Epithelial cell of prostate (primary cell): ENCODE measurements around the gene INPP5E.

ENCODE experiments used
- DNase-seq: peaks from one replicate; pipeline ENCODE4 v3.0.0-alpha.2; 2011; ENCODE audit warnings: low read depth, low spot score
- H3K27ac ChIP-seq: fragments of 450-650 bp; 2 replicates; pipeline ENCODE4 v1.5.1; 2017; ENCODE audit warnings: mild to moderate bottlenecking

Gene INPP5E, protein sequence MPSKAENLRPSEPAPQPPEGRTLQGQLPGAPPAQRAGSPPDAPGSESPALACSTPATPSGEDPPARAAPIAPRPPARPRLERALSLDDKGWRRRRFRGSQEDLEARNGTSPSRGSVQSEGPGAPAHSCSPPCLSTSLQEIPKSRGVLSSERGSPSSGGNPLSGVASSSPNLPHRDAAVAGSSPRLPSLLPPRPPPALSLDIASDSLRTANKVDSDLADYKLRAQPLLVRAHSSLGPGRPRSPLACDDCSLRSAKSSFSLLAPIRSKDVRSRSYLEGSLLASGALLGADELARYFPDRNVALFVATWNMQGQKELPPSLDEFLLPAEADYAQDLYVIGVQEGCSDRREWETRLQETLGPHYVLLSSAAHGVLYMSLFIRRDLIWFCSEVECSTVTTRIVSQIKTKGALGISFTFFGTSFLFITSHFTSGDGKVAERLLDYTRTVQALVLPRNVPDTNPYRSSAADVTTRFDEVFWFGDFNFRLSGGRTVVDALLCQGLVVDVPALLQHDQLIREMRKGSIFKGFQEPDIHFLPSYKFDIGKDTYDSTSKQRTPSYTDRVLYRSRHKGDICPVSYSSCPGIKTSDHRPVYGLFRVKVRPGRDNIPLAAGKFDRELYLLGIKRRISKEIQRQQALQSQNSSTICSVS

DNA sequence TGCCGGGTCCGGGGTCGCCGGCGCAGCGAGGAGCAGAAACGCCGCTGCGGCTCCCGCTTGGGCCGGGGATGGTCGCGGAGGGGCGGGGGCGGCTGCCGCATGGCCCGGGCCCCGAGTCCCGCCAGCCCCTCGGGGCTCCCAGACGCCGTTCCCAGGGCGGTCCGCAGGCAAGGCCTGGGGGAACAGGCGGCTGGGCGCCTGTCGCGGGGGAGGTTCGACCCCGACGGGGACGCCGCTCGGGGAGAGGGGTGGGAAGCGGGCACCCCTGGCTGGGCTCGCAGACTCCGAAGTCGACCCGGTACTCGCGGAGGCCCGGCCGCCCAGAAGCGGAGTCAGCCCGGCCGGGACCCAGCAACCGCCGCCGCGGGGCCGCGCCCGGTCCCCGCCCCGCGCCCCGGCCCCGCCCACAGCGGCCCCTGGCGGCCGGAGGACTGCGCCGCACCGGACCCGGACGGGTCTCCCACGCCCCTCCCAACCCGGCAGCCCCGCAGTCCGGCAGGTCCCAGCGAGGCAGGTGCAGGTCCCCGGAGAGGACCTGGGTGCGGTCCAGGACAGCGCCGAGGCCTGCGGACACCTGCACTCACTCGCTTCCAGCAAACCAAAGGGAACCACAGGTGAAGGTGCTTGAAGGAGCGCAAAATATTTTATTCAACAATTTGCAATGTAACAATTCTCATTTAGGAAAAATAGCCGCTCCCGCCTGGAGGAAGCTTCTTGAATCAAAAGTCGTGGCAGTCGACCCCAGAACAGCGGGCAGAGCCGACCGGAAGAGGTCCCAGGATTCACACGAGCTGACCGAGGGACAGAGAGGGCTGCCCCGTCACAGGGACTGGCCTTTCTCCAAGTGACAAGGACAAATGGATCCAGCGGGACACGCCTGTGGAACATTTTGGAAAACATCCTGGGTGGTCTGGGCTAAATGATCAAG, at the start of gene INPP5E:
Gene INPP5E (minus strand): TSS at position 365 of the 928 bp plus-strand sequence. CDS start 426 bp downstream, outside the sequence.
- DNase-seq, result no peak

DNA sequence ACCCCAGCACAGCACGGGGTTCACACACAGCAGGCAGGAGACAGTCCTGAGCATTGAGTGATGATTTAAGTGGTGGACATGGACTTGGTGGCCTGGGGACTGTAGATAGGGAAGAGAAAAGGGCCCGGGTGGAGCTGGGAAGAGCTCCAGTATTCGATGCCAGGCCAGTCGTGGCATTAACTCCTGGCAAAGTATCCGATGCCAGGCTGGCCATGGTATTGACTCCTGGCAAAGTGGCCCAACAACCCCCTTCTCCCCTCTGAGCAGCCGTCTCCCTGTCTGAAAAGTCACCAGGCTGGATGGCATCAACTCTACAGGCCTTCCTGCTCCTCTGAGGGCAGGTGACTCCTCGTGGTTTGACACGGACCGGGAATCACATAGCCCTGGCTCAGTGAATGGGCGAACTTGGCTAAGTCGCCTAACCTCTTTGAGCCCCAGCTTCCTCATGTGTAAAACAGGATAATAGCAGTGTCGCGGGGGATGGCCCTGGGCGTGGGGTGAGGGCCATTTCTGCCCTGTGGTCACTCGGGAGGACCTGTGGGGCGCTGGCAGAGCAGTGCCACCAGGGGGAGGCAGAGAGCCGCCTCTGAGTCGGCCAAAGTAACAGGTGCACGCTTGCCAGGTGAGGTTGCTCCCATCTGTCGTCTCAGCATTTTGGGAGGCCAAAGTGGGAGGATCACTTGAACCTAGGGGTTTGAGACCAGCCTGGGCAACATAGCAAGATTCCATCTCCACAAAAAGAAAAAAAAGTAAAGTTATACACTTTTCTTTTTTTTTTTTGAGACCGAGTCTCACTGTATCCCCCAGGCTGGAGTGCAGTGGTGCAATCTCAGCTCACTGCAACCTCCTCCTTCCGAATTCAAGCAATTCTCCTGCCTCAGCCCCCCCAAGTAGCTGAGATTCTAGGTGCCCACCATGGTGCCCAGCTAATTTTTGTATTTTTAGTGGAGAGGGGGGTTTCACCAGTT, 48.9 kb upstream of the INPP5E start:
- no peak for DNase-seq
- no peak overlapping the region for H3K27ac ChIP-seq

More for the DNA sequence above, at the start of gene INPP5E:
- H3K27ac ChIP-seq, result peak within 1 kb of the TSS; percentile 42

DNA sequence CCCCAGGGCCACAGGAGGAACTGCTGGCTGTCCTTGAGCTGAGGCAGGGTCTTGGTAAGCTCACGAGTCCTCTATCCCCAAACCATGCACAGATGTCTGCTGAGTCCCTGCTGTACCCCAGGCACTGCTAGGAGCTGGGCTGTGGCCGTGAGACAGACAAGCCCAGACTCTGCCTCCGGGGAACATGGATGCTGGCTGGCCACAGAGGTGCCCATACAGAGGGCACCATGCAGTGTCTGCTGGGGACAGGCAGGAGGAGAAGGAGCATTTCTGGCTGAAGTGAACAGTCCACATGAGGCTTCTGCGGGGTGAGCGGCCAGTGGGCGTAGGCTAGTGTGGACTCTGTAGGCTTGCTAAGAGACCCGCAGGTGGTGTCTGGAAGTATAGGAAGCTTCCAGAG, 48.0 kb upstream of the INPP5E start:
- no peak overlapping the region for H3K27ac ChIP-seq
- no peak for DNase-seq

DNA sequence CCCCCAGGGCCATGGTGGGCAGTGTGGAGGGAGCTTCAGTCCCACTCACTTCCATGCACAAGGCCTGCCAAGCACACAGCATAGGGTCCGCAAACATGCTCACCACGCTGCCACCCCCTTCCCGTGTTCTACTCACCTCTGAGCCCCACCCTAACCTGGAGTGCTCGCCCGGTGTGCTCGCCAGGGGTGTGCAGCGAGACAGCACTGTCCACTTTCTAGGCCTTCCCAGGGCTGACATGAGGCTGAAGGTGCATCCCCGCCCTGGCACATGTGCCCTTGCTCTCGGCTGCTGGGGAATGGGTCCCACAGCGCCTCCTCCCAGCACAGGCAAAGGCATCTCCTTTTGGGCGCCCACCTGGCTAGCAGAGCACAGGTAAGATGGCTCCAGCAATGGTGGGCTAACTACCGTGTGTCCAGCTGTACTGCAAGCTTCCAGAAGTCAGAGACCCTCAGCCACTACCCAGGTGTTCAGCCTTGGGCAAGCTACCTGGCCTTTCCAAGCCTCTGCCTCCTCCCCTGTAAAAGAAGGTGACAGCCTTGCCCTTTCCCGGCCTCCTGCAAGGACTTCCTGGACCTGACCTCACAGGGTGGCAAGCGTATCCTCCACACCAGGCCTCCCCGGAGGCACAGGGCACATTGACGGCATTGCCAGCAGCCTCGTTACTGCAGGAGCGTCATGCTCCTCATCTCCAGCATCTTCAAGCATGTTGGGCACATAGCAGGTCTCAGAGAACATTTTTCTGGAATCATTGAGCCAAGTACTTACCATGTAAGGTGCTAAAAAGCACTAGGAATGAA, 47.4 kb upstream of the INPP5E start:
- no peak overlapping the region for H3K27ac ChIP-seq

DNA sequence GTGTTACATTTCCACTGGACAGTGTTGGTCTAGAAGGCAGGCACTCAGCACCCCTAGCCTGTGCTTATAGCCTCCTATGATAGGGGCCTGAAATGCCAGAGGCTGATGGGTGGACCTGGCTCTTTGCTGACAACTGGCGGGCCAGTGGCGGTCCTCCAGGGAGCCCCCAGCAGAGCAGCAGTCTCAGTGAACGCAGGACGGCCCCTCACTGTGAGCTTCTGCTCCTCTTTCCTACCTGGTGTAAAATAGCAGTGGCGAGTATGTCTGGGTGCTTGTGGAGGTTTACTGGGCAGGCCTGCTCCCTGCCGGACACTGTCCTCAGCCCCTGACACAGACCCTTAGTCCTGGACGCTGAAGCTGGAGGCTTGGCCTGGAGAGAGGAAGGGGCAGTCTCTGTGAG, 46.5 kb upstream of the INPP5E start:
- no peak overlapping the region for H3K27ac ChIP-seq
- no peak for DNase-seq

More for the DNA sequence above, 47.4 kb upstream of the INPP5E start:
- no peak for DNase-seq

DNA sequence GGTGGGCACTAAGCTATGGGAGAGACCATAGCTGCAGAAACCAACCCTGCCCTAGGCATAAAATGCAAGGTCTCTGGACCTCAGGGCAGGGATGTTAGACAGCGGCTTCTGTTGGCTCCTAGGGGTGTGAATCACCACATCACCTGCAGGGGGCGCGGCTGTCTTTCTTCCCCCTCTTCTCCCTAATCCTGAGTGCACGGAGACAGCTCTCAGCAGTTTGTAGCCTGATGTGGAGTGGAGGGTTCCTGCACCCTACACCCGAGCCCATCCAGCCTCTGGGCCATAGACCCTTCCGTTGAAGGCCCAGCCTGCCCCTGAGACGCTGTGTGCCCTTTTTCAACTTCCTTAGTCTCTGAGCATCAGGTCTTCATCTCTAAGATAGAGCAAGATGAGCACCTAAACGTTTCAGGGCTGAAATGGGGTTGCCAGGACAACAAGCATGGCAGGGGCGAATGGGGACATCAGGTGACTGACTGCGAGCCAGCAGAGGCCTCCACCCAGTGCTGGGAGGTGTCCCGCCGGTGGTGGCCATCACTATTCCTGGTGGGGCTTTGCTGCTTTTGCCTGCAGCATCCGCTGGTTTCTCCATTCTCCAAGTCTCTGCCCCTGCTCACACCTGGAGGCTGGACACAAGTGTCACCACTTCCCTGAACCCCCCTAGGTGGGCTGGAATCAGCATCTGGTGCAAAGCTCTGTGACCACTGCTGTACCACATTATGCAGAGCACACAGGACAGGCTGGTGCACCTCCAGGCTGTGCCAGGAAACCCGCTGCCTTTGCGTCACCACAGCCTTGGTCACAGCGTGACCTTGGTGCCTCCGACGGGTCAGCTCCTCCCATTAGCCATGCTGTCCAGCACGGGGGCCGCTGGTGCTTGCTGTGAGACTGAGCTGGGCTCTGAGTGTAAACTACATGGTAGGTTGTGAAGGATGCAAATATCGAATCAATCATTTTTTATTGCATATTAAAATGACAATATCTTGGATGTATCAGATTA, 45.7 kb upstream of the INPP5E start:
- no peak for DNase-seq
- H3K27ac ChIP-seq, result peak overlapping the region; percentile 96

DNA sequence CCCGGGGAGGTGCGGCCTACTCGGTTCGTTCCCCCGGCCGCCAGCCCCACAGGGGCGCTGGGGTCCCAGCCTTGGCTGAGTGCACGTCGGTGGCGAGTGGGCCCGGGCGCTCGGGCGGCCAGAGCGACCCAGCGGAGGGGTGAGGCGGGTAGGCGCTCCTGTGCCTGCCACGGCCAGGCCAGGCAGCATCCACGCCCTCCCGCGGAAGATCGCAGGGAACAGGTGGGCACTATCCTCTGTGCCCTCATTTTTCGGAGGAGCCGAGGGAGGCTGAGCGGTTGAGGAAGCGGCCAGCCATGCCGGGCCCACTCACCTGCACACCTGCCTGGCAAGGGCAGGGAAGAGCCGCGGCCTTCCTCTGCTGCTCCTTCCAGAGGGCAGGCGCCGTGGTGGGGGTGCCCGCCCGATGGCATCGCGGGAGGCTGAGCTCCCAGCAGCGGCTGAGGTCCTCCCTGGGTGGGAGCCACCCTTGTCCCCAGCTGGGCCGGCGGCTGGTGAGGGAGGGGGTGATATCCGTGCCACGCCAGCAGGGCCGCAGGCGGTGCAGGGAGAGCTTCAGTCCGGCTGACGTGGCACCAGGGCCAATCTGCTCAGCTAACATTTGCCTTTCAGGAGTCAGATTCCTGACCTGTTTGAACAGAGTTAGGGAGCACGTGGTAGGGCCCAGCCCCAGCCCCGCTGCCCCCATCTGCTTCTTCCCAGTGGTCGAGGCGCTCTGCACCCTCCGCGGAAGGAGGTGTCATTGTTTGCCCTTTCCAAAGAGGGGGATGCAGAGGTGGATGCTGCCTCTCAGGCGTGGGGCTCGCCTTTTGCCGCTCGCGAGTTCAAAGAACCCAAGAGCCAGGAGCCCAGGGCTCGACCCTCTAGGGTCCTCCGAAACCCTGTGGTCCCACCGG, 44.8 kb upstream of the INPP5E start:
- H3K27ac ChIP-seq, result peak overlapping the region; percentile 96
- peak; percentile 34 for DNase-seq

DNA sequence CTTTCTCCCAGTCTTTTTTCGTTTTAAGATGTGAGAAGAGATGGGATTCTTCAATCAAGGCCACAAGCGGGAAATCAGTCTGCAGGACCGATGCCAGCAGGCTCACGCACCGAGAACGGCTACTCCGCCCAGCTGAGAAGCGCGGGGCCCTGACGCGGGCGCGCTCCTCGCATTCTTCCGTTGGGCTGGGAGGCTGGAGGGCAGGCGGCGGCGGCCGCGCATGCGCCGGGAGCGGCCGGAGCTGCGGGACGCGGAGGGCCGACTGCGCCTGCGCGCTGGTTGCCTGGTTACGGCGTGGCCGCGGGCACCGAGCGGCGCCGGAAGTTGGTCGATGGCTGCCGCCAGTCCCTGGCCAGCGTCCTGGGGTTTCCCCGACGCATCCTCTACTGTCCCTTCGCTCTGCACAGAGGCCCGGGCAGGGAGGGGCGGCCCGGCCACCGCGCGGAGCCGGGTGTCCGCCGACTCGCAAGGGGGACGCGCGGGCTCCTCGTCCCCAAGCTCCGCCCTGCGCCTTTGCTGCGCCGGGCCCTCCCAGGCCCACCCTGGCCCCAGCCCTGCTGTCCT, 44.0 kb upstream of the INPP5E start:
- DNase-seq, result peak; percentile 29
- peak overlapping the region; percentile 96 for H3K27ac ChIP-seq

DNA sequence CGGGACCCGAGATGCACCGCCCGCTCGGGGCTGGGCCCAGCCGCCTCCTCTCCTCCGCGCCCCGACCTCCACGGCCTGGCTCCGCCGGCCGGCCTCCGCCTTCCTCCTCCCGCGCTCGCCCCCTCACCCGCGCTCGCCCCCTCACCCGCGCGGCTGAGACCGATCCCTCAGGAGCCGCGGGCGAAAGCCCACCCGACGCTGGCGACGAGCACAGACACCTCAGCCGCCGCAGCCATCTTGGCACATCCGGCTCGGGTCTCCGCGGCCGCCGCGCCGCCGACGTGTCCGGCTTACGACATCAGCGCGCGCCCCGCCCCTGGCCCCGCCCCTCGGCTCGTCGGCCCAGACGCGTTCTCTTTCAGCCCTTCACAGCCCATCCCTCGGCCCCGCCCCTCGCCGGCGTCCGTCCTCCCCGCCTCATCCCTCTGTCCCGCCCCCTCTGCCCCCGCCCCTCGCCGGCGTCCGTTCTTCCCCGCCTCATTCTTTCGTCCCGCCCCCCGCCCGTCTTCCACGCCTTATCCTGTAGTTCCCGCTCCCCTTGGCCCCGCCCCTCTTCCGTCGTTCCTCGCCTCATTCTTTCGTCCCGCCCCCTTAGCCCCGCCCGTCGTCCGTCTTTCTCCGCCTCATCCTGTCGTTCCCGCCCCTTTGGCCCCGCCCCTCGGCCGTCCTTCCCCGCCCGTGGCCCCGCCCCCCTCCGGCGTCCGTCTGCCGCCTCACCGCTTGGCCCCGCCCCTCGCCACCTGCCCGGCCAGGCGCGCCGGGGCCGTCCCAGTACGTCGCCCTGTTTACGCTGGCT, 43.3 kb upstream of the INPP5E start, which contains the start of gene SEC16A:
Gene SEC16A (minus strand): TSS at position 248 of the 796 bp plus-strand sequence. CDS start 5,425 bp downstream, outside the sequence.
- H3K27ac ChIP-seq, result peak within 1 kb of the TSS; percentile 96

DNA sequence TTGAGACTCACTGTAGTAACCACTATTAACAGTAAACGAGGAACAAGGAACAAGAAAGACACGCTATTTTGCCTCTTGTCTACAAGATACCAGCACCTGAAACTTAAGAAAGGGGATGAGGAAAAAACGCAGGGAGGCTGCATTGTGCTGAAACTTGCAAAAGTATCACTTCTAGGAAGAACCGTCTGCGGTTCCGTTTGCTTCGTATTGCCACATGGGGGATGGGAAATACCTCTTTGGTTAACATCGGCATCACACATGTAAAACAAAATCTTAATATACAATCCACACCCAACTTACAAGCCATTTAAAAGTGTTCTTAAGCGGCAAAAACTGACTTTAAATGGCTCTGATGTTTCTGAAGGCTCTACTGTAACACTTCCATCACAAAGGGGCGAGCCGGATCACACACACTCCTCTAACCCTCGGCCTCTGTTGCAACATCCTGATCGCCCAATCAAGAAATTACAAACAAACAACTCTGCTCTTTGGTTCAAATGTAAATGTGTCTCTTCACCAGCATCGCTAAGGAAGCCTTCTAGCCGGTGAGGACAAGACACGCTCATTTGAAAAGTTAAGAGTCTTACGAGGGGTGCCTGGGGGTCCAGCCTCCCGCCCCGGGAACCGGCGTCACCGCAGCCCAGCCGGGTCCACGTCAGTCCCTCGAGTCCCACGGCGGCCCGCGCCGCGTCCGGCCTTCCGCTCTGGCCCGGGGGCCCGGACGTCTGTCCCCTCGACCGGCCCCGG, 42.6 kb upstream of the INPP5E start:
- H3K27ac ChIP-seq, result peak overlapping the region; percentile 96
- DNase-seq, result no peak

More for the DNA sequence above, 43.3 kb upstream of the INPP5E start, which contains the start of gene SEC16A:
- DNase-seq, result peak; percentile 81

DNA sequence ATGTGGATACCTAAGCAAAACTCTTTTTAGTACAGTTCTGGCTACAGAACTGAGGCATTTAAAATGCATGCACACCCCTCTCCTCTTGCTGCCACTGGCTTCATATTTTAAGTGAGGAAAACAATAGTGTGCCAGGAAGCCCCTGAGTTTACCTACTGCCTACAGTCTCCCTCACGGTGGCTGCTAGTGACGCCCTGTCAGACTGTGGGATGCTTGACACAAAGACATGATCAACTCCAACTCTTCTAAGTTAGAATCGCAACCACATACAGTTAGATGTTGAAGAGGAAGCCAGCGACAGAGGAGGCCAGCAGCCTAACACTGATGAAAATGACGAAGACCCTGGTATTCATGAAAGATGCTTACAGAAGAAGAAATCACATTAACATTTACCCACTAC, 41.9 kb upstream of the INPP5E start:
- peak overlapping the region; percentile 96 for H3K27ac ChIP-seq
- DNase-seq, result no peak

DNA sequence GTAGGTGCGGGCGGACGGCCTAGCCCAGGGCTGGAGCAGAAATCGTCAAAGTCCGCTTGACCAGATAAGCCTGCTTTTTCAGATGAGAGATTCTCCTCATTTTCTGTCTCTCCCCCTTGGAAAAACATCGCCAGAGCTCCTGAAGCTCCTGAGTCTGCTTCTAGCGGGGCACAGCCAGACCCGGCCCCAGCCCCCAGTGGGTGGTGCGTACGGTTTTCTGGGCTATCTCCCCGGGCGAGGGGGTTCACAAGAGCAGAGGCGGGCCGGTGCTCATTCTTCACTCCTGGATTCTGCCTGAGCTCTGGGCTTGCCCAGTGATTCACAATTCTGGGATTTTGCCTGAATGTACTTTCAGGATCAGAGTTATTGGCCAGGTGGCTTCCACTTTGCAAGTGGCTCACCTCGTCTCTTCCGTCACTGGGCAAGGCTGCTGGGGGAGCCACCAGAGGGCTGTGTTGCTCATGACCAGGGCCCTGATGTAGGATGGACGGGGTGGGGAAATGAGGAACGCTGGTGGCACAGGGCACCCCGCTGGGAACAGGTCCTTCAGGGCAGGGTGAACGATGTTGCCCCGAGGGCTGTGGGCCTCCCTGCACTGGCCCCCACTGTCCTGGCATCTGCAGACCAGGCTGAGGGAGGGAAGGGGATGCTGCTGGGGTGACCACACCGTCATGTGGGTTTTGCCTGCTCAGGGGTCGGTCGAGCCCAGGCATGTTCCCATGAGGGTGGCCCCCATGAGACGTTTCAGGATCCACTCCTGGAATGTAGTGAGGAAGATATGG, 36.9 kb upstream of the INPP5E start:
- DNase-seq, result no peak
- no peak overlapping the region for H3K27ac ChIP-seq

DNA sequence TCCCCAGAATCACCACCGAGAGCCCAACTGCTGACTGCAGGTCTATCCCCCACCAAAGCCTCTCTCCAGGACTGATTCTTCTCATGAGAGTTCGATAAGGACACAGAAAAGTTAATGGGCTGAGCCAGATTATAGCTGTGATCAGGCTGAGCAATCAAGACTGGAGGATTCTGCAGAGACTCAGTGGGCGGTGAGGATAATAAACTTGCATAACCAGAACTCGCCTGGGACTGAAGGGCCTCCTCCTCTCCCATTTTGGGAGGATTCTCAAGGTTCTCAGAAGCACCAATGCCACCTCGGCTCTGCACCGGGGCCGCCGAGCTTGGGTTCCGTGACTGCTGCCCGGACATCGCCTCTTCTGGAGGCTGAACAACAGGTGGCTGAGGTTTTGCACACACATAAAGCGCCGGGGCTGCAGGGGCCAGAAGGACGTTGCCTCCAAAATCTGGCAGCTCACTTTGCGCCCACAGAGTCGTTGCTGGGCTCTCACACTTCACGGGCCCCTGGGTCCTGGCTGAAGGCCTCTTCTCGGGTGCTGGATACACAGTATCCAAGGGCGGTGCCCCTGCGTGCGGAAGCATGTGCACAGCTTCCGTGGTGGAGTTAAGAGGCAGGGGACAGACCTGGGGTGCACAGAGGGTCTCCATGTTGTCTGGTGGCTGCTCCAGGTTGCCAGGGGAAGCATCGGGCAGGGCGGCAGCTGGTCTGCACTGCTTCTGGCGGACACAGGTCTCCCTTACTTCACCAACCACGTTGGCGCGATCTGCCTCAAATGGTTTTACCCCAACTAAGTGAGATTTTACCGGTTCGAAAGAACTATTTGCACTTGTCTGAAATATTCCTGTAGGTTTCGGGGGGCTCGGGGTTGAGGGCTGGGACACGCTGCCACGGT, 35.6 kb upstream of the INPP5E start:
- no peak overlapping the region for H3K27ac ChIP-seq
- no peak for DNase-seq
